HG03354 (cell line): ENCODE results near the gene ASTL.
"Not testable (repeated sequence)": the region's sequence is repeated elsewhere in the genome, so short reads cannot be mapped to it uniquely, and the experiment has no call there.

Experiments used
- ATAC-seq: cut with Tn5 transposase; IDR thresholded peaks from one replicate; pipeline ENCODE4 v1.9.1; 2021; ENCODE audit warnings: mild to moderate bottlenecking; ENCODE audit not compliant: unreplicated experiment, poor library complexity, severe bottlenecking

Gene ASTL

DNA sequence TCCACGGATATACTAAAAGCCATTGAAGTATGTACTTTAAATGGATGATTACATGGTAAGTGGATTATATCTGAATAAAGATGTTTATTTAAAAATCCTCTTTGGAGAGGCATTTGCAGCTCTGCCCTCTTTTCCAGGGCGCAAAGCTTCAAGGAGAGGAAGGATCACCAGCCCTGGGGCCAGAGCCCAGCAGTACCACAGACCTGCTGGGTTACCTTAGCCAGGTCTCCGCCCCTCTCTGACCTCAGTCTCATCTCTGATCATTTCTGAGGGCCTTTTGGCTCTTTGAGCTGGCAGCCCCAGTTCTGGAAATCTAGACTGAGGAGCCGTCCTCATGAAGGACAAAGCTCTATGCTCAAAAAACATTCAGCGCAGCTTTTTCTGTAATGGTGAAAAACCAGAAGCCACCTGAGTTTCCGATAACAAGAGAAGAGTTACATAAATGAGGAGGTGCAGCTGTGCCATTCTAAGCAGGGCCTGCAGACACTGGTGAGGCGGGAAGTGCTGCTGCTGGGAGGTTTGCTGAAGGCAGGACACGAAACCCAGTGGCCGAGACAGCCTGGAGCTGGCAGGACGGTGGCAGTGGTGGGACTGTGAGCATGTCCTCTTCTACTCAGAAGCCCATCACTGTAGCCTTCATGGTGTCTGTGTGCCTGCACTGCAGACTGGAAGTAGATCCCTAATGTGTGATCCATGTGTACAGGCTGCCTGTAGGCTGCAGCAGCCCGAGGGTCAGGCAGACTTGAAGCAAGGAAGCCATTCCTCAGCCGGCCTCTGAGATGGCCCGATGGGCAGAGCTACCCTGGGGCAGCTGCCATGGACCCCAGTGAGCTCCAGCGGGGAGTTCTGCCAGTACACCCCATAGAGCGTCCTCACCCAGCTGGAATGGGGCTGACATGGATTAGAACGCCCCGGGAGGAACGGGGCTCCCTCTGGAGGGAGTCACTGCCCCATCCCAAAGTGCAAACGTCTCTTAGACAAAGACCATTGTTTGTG, 49.7 kb downstream of the ASTL start:
- ATAC-seq = no peak

DNA sequence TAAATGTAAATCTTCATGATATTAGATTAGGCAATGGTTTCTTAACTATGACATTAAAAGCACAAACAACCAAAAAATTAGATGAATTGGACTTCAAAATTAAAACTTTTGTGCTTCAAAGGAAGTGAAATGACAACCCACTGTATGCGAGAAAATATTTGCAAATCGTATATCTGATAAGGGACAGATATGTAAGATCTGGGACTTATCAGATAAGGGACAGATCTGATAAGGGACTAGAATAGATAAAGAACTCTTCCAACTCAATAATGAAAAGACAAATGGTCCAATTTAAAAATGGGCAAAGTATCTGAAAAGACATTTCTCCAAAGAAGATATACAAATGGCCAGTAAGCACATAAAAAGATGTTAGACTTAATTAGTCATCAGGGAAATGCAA, 51.2 kb downstream of the ASTL start:
- no peak for ATAC-seq

DNA sequence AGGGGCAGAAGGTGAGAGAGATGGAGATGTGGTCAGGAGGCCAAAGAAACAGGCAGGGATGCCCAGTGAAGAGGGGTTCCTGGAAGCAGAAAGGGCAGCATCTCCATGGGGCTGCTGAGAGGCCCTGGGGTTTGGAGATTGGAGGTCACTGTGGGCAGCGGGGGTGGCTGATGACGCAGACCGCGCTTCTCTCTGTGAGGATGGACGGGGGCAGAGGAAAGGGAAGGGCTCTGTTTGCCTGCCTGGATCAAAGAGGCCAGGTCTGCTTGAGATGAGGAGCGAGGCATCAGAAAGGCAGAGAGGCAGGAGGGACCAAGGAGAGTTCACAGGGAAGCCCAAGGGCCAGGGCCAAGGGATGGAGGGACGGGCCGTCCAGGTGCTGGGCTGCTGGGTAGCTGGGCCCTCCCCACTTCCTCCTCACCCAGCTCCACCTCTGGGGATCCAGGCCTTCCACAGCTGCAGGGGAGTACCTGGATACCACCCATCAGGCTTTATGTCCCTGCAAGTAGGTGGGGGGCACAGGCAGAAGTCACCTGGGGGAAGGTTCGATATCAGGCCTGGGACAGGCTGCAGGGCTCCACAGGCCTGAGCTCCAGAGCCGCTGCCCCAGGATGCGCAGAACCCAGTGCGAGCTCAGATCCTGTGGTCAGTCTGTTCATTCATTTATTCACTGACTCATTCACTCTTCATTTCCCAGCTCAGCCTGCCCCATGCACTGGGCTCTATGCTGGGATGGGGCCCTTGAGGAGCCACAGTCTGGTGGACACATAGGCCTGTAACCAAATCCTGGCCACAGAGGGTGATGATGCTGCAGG, 52.6 kb downstream of the ASTL start:
- ATAC-seq = no peak

DNA sequence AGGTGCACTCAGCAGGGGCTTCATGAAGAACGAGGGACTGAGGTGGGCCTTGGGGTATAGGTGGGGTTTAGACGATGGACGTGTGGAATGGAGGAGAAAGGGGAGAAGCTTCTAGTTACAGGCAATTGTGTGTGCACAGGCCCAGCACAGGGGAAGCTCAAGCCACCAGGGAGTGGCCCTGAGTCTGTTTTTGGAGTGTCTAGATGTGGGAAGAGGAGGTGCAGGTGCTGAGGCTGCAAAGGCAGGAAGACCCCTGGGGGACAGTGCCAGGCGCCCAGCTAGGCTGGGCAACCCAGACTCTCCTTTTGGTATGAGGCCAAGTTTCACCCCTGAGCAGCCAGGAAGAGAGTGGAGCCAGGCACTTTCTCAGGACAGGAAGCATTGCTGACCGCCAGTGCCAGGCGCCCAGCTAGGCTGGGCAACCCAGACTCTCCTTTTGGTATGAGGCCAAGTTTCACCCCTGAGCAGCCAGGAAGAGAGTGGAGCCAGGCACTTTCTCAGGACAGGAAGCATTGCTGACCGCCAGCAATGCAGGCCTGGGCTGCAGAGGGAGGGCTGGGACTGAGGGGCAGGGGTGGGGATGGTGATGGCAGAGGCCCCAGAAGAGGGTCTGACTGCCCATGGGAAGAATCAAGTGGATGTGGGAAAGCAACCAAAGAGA, 53.3 kb downstream of the ASTL start:
- not testable (repeated sequence) for ATAC-seq

DNA sequence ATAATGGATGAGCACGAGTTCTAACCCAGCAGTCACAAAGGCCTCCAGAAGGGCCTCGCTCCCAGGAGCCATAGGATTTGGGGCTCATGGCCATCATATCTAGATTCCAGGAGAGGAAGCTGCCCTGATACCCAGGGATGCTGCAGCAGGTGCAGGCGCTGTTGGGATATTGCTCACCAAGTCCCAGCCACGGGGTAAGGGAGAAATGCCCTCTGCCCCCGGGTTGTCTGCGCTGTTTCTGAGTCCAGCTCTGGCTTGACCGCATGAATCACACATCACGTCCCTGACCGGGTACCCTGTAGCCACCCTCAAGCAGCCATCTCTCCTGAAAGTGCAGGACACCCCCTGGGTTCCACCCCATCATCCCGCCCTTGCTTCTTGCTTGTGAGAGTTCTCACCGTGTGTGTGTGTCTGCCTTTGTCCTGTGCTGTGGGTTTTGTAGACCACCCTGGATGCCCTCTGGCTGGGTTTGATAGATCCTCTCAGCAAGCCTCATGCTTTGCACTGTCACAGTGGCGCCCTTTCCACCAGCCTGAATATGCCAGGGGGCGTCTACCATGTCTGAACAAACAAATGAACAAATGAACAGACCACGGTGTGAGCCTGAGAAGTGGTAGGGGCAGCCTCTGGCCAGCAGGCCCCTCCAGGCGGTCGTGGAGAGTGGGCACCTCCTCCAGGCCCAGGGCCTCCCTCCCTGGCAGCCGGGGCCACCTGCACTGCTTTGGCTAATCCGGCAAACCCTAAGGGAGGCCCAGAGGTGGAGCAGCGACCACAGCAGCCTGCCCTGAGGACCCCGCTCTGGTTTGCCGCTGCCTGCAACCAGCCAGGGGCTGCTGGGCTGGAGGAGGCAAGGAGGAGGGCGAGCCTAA, 54.1 kb downstream of the ASTL start:
- no peak for ATAC-seq

DNA sequence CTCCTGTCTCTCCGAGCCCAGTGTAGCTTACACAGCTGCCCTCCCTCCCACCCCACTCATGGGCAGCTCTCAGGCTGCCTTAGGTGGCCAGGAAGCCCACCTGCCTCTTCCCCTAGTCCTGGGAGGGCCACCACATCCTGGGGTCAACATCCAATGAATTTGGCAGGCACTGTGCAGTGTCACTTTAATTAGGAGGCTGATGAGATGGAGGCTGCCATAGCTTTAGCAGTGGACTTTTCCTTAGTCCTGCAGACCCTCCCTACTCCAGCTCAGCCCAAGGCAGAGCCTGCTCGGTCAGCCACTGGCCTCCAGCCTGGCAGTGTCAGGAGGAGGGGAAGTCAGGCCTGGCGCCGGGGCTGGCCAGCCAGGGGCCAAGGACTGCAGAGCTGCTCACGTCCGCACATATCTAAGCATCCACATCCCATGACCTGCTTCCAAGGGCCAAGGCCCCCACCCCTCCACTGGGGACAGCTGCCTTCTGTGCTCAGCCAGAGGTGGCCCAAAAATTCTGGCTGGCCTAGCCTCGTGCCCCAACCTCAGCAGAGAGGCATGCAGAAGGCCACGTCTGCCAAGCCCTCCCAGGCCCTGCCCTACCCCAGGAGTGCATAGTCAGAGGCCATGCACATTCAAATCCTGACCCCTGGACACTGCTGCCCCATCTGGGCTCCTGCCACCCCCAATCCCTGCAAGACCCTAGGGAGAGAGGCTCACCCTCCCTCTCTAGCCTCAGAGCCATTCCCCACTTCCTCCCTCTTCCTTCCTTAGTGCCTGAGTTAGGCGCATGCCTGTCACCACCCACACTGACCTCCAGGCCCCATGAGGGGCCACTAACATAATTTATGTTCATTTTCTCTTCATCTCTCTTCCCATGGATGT, 55.0 kb downstream of the ASTL start:
- ATAC-seq = no peak

DNA sequence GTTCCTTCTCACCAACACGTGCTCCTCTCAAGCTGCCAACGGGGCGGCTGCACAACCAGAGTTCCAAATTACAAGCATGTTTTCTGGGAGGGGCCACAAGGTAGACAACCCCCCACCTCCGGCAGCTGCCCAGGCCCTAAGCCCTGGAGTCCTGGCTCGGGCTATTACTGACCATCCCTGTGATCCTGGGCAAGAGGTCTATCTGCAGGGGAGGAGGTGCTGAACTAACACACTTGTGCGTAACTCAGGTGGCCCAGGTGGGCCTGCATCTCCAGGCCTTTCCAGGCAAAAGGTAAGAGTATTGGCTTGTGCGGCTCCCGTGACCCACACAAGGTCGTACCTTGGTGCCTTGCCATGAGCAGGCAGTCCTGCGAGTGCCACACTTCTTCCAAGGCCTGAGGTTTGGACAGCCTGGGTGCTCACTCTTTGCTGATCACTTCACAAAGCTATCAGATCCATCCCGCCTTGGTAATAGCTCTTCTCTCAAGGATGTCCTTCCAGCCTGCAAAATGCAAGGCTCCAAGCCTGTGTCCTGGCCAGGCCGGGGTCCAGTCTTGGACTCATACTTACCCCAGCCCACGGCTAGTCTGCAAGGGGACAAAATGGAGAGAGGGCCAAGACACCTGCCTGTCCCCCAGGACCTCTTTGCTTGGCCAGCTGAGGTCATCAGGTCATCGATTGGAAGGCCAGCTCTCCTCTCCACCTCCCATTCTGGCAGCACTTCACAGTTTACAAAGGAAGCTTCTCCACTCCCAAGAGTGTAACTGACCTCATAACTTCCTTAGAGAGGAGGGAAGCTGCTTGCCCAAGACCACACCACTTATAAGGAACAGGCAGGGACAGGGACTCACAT, 55.9 kb downstream of the ASTL start:
- no peak for ATAC-seq

DNA sequence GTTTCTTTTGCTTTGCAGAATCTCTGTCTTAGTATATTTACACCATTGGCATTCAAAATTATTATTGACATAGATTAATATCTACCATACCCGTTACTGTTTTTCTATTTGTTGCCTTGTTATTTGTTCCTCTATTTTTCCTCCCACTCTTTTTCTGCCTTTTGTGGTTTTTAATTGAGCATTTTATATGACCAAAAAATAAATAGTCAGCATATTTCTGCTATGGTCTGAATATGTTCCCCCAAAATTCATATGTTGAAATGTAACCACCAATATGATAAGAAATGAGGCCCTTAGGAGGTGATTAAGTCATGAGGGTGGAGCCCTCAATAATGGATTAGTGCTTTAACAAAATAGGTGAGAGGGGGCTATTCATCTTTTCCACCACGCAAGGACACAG, 57.3 kb downstream of the ASTL start:
- ATAC-seq = no peak

DNA sequence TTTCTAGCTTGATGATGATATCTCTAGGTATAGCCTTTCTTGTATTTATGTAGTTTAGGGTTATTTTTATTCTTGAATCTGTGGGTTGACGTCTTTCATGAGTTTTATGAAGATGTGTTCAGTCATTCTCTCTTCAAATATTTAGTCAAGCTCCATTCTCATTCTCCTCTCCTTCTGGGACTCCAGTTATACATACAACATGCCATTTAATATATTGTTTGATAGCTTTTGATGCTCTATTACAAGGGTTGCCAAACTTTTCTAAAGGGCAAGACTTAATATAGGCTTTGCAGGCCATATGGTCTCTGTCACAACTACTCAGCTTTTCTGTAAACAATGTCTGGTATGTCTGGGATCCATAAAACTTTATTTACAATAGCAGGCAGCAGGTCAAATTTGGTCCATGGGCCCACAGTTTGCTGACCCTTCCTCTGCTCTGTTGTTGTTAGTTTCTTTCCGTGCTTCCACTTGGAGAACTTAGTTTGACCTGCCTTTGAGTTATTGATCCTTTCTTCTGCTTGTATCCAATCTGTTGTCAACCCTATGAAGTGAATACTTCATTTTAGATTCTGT, 63.0 kb downstream of the ASTL start:
- no peak for ATAC-seq

DNA sequence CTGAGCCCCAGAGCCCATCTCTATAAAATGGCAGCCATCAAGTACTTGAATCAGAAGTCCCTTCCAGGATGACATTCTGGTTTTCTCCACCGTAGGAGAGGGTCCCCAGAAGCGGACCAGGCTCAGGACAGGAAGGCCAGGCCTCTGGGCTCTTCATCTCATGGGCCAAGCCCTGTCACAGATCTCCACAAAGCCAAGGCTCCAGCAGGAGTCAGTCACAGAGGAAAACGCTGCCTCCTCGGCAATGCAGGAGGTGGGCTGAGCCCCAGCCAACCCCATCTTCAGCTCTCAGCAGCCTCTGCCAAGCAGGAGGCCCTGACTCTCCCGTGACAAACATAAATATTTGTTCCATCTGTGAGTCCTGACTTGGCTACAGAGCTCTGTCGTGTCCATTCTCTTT, 64.1 kb downstream of the ASTL start:
- no peak for ATAC-seq

DNA sequence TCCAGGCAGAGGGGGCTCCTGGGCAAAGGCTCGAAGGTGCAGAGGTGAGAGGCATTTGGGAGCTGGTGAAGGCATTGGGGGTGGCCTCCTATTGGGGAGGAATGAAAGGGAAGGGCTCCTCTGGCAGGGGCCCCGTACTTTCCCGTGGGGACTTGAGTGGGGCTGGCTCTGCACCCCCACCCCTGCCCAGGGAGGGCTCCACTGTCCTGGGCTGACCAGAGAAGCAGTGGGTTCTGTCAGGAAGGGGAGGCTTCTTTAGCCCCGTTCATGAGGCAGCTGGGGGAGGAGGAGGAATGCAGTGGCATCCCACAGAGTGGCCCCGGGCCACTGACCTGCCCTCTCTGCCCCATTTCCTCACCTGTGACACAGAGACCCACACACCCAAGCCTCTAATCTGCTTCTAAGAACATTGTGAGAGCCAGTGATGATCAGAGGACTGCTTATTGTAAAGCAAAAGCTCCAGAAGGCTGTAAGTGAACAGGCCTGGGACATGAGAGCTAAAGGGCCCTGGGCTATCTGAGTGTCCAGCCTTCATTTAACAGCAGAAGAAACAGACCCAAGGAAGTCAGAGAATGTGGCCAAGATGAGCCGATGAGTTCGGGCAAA, 65.0 kb downstream of the ASTL start:
- no peak for ATAC-seq
